H1 (cell line): Measurements from ENCODE around the gene DIS3L. TPM values are rescaled to one million over a fixed set of nuclear protein-coding genes. Genes with fewer than 3 reads are reported as not detected.

Experiments used
- CTCF ChIA-PET: fragments of 300-600 bp; sonication (Branson Sonifier 250); formaldehyde crosslinking; loops from one replicate; lab custom pipeline; 2021; ENCODE audit not compliant: partially characterized antibody; lab: Charles Lee
- POLR2A ChIA-PET: fragments of 300-600 bp; sonication (Branson Sonifier 250); formaldehyde crosslinking; loops from one replicate; lab custom pipeline; 2021; ENCODE audit warnings: inconsistent platforms; ENCODE audit not compliant: partially characterized antibody; lab: Charles Lee
- DNase-seq, 2 experiments: peaks; one replicate each; pipeline versions ENCODE4 v3.0.0 to v3.0.0-alpha.2; 2010 to 2022; ENCODE audit warnings: low spot score in 2 of 2, low read depth in 1 of 2, mixed read lengths in 1 of 2
- FAIRE-seq: peaks from 2 replicates; lab custom pipeline; 2011; peaks lifted over from hg19 to GRCh38; lab: Jason Lieb, UNC
- H2AFZ ChIP-seq: 2 replicates; pipeline ENCODE4 v1.8.1; 2012; ENCODE audit warnings: low read length, inconsistent platforms
- H2AK5ac ChIP-seq: 2 replicates; pipeline ENCODE4 v1.6.1; 2013; ENCODE audit warnings: low read depth, low read length
- H2BK120ac ChIP-seq: replicated peaks from 2 replicates; pipeline ENCODE3; 2013; ENCODE audit warnings: low read depth, low read length, inconsistent platforms
- H2BK12ac ChIP-seq: 2 replicates; pipeline ENCODE4 v1.6.1; 2013; ENCODE audit warnings: low read depth, low read length
- H2BK15ac ChIP-seq: 2 replicates; pipeline ENCODE4 v1.6.1; 2013; ENCODE audit warnings: low read length
- H2BK20ac ChIP-seq: 2 replicates; pipeline ENCODE4 v1.6.1; 2013; ENCODE audit warnings: low read length
- H2BK5ac ChIP-seq: 2 replicates; pipeline ENCODE4 v1.6.1; 2013; ENCODE audit warnings: low read depth, low read length
- H3K14ac ChIP-seq: 2 replicates; pipeline ENCODE4 v1.6.1; 2013; ENCODE audit warnings: inconsistent platforms; ENCODE audit not compliant: insufficient read length
- H3K18ac ChIP-seq: 2 replicates; pipeline ENCODE4 v1.6.1; 2013; ENCODE audit warnings: low read length; ENCODE audit errors: extremely low read depth
- H3K23ac ChIP-seq: 2 replicates; pipeline ENCODE4 v1.6.1; 2013; ENCODE audit warnings: inconsistent platforms; ENCODE audit not compliant: insufficient read length
- H3K23me2 ChIP-seq: 2 replicates; pipeline ENCODE4 v1.6.1; 2013; ENCODE audit warnings: low read depth, low read length
- H3K27ac ChIP-seq: 2 replicates; pipeline ENCODE4 v1.6.1; 2011; ENCODE audit warnings: low read depth, low read length, inconsistent platforms
- H3K27me3 ChIP-seq, 4 experiments: replicated peaks in 1 of 4; 1 replicate in 1 of 4; 2 replicates in 3 of 4; pipeline versions ENCODE4 v1.6.1 to v1.8.1; 2011 to 2013; ENCODE audit warnings: low read length in 3 of 4, mild to moderate bottlenecking in 3 of 4, inconsistent platforms in 2 of 4, mixed read lengths in 2 of 4, moderate library complexity in 1 of 4; ENCODE audit not compliant: control insufficient read depth in 3 of 4, insufficient read depth in 3 of 4; ENCODE audit errors: extremely low read depth in 1 of 4
- H3K36me3 ChIP-seq, 4 experiments: 2 replicates each; pipeline versions ENCODE4 v1.6.1 to v1.8.1; 2011 to 2013; ENCODE audit warnings: mild to moderate bottlenecking in 4 of 4, low read length in 3 of 4, moderate library complexity in 2 of 4, control low read depth in 1 of 4, inconsistent platforms in 1 of 4; ENCODE audit not compliant: insufficient read depth in 4 of 4, control insufficient read depth in 2 of 4
- H3K4ac ChIP-seq: replicated peaks from 2 replicates; pipeline ENCODE3; 2013; ENCODE audit warnings: low read length, low read depth, mixed read lengths, inconsistent platforms; ENCODE audit not compliant: insufficient read length
- H3K4me1 ChIP-seq, 4 experiments: replicated peaks in 1 of 4; 1 replicate in 1 of 4; 2 replicates in 3 of 4; pipeline versions ENCODE4 v1.6.1 to v1.8.1; 2011 to 2013; ENCODE audit warnings: low read length in 3 of 4, inconsistent platforms in 2 of 4, mixed read lengths in 1 of 4; ENCODE audit not compliant: insufficient read depth in 4 of 4, control insufficient read depth in 3 of 4
- H3K4me2 ChIP-seq, 2 experiments: 2 replicates each; pipeline versions ENCODE4 v1.6.1 to v1.8.1; 2011 to 2013; ENCODE audit warnings: low read depth in 2 of 2, low read length in 2 of 2, control low read depth in 1 of 2, inconsistent platforms in 1 of 2, mild to moderate bottlenecking in 1 of 2; ENCODE audit not compliant: insufficient read depth in 1 of 2
- H3K4me3 ChIP-seq, 4 experiments: fragments of 200-600, 300-600 bp in 1 of 4; sonication (generic), shearing (Covaris generic), sonication (Bioruptor Twin) in 1 of 4; 2 replicates each; pipeline versions ENCODE4 v1.5.1 to v1.8.1; 2011 to 2016; ENCODE audit warnings: low read length in 4 of 4, low read depth in 3 of 4, control low read depth in 2 of 4, inconsistent platforms in 2 of 4, mild to moderate bottlenecking in 2 of 4, mixed read lengths in 1 of 4, moderate library complexity in 1 of 4; ENCODE audit not compliant: insufficient read depth in 2 of 4; ENCODE audit errors: extremely low read depth in 1 of 4
- H3K56ac ChIP-seq: replicated peaks from 2 replicates; pipeline ENCODE3; 2013; ENCODE audit warnings: low read depth, mild to moderate bottlenecking, mixed read lengths, low read length, inconsistent platforms; ENCODE audit not compliant: insufficient read length
- H3K79me1 ChIP-seq: 2 replicates; pipeline ENCODE4 v1.6.1; 2013; ENCODE audit warnings: low read depth, low read length, control low read depth
- H3K79me2 ChIP-seq, 2 experiments: 2 replicates each; pipeline versions ENCODE4 v1.6.1 to v1.8.1; 2012 to 2013; ENCODE audit warnings: low read length in 2 of 2, mild to moderate bottlenecking in 2 of 2, inconsistent platforms in 1 of 2; ENCODE audit not compliant: insufficient read depth in 2 of 2, control insufficient read depth in 1 of 2
- H3K9ac ChIP-seq, 4 experiments: replicated peaks in 1 of 4; 1 replicate in 1 of 4; 2 replicates in 3 of 4; pipeline versions ENCODE4 v1.6.1 to v1.8.1; 2011 to 2013; ENCODE audit warnings: low read depth in 3 of 4, low read length in 3 of 4, control low read depth in 2 of 4, mild to moderate bottlenecking in 2 of 4, moderate library complexity in 2 of 4, inconsistent platforms in 1 of 4; ENCODE audit errors: extremely low read depth in 1 of 4
- H3K9me3 ChIP-seq, 2 experiments: 2 replicates each; pipeline versions ENCODE4 v1.6.1 to v1.8.1; 2012 to 2013; ENCODE audit warnings: mild to moderate bottlenecking in 2 of 2, moderate library complexity in 2 of 2, control low read depth in 1 of 2, inconsistent platforms in 1 of 2, low read depth in 1 of 2, low read length in 1 of 2, mixed read lengths in 1 of 2; ENCODE audit not compliant: insufficient read depth in 2 of 2
- H4K20me1 ChIP-seq, 2 experiments: replicated peaks in 1 of 2; 2 replicates each; pipeline versions ENCODE3 to v1.8.1; 2011 to 2013; ENCODE audit warnings: inconsistent platforms in 2 of 2, low read length in 2 of 2, mild to moderate bottlenecking in 1 of 2; ENCODE audit not compliant: insufficient read depth in 2 of 2, control insufficient read depth in 1 of 2
- H4K5ac ChIP-seq: 2 replicates; pipeline ENCODE4 v1.6.1; 2013; ENCODE audit warnings: low read length, low read depth, mixed read lengths, inconsistent platforms; ENCODE audit not compliant: insufficient read length
- H4K8ac ChIP-seq: 2 replicates; pipeline ENCODE4 v1.8.0; 2013; ENCODE audit warnings: mild to moderate bottlenecking, moderate library complexity, low read length, inconsistent platforms; ENCODE audit not compliant: insufficient read depth; ENCODE audit errors: extremely low read depth
- H4K91ac ChIP-seq: replicated peaks from 2 replicates; pipeline ENCODE3; 2013; ENCODE audit warnings: low read length, mixed read lengths, inconsistent platforms; ENCODE audit not compliant: insufficient read length
- ATF3 ChIP-seq: IDR thresholded peaks from 2 replicates; pipeline ENCODE4 v1.6.1; 2011; ENCODE audit warnings: low read depth, mild to moderate bottlenecking, low read length; ENCODE audit not compliant: insufficient read depth
- CHD1 ChIP-seq: IDR thresholded peaks from 2 replicates; pipeline ENCODE4 v1.6.1; 2012; ENCODE audit warnings: low read depth, low read length, improper control_type of control experiment
- MAX ChIP-seq: IDR thresholded peaks from 2 replicates; pipeline ENCODE4 v1.6.1; 2012; ENCODE audit warnings: inconsistent platforms
- POLR2AphosphoS5 ChIP-seq: IDR thresholded peaks from 2 replicates; pipeline ENCODE4 v1.6.1; 2011; ENCODE audit warnings: low read depth, low read length
- POU5F1 ChIP-seq: IDR thresholded peaks from 2 replicates; pipeline ENCODE4 v1.6.1; 2011; ENCODE audit warnings: low read depth, mild to moderate bottlenecking, low read length, moderate library complexity
- RAD21 ChIP-seq, 2 experiments: IDR thresholded peaks in 1 of 2; conservative IDR thresholded peaks in 1 of 2; 2 replicates each; pipeline ENCODE4 v1.6.1; 2011; ENCODE audit warnings: low read depth in 2 of 2, low read length in 2 of 2, improper control_type of control experiment in 1 of 2, inconsistent platforms in 1 of 2, mild to moderate bottlenecking in 1 of 2, moderate library complexity in 1 of 2
- WGBS, 2 experiments: shearing (Covaris generic) in 1 of 2; methylation state at CpG; one replicate each; pipeline versions ENCODE4 v1.1.6 to v1.1.7; 2013 to 2015; ENCODE audit warnings: low lambda C conversion rate in 2 of 2, mixed read lengths in 2 of 2, inconsistent platforms in 1 of 2, low coverage in 1 of 2, missing lambda C conversion rate in 1 of 2; ENCODE audit not compliant: insufficient replicate concordance in 2 of 2, insufficient coverage in 1 of 2, insufficient read length in 1 of 2; ENCODE audit errors: extremely low coverage in 1 of 2, missing lambda C conversion rate in 1 of 2; 5-methylcytosine and 5-hydroxymethylcytosine counted together
- polyA plus RNA-seq, 7 experiments: library from polyadenylated mRNA; depleted of rRNA in 3 of 7; stranded (reverse) in 5 of 7; unstranded in 2 of 7; fragments of >200 nt in 5 of 7; fragments of 200-250 nt in 2 of 7; gene quantifications; 1 replicate in 5 of 7; 2 replicates in 1 of 7; 4 replicates in 1 of 7; pipeline versions ENCODE4 v1.2.1 to v1.2.3, GENCODE V29; 2011 to 2013; ENCODE audit warnings: missing spikeins in 2 of 7, mixed read lengths in 2 of 7
- total RNA-seq: library from RNA; stranded (reverse); fragmentation: NEBNext Ultra II Directional; extraction: Animal tissue kit (Norgen Biotek cat#: 25700); gene quantifications from 2 replicates; pipeline ENCODE4 v1.2.1, GENCODE V29; 2021

The DIS3L gene
- total and polyA plus RNA-seq, 2 of the 8 experiments (the other 6 are each of a cell fraction or from before 2014, with no cell fraction given): 8.7 to 25.0 TPM

GRCh38 chr15:66296186-66296585 lies 2.8 kb downstream of the DIS3L start:
- Histone ChIP-seq H3K18ac (no peak overlapping the region), H3K4ac (no peak overlapping the region), H3K4me2 (no peak overlapping the region), H3K9ac (no peak overlapping the region), H3K4me3 (no peak overlapping the region), H4K5ac (no peak overlapping the region), H4K8ac (no peak overlapping the region), H2AFZ (no peak overlapping the region), H3K79me1 (no peaks in the 10 kb centered on the region; the same call in 1 of the 2 replicates), H3K27me3 (no peaks in the 10 kb centered on the region), H3K4me1 (peaks cover 6 to 12% (median 7%) of the 10 kb centered on the region in 4 experiments; a peak in 6 of 7 replicates), H3K36me3 (no peaks in the 10 kb centered on the region), H2AK5ac (no peak overlapping the region), H2BK20ac (no peak overlapping the region), H2BK12ac (no peak overlapping the region), H2BK15ac (no peak overlapping the region), H2BK5ac (no peak overlapping the region), H3K27ac (no peak overlapping the region), H3K23ac (no peak overlapping the region), H4K20me1 (no peaks in the 10 kb centered on the region), H3K56ac (no peak overlapping the region), H2BK120ac (no peak overlapping the region), H3K9me3 (no peaks in the 10 kb centered on the region), H3K23me2 (peaks cover 2% of the 10 kb centered on the region; the same call in 1 of the 2 replicates), H4K91ac (no peak overlapping the region), H3K79me2 (peaks cover 0 to 4% of the 10 kb centered on the region in 2 experiments; a peak in 1 of 4 replicates), H3K14ac (no peak overlapping the region)
- TF ChIP-seq ATF3 (no peak), CHD1 (no peak), POLR2AphosphoS5 (no peak), RAD21 (IDR thresholded peaks at IDR 0.05 in 1 of 2, conservative IDR thresholded peaks at IDR 0.05 in 1 of 2; ENCODE audit: low read depth in 2 of 2, low read length in 2 of 2) (no peak), MAX (no peak), POU5F1 (no peak)
- WGBS, 2 experiments: 84% methylated on average over 5 of the region's 5 CpGs; no CpG with 5 or more reads in 1 of the 2 experiments
- no peak for FAIRE-seq
- ChIA-PET POLR2A (no interaction called here), CTCF (no interaction called here)
- no peak for DNase-seq
